WTC11 (cell line): ENCODE data around the gene OXT. TPM values are rescaled to one million over a fixed set of nuclear protein-coding genes. Genes with fewer than 3 reads are reported as not detected.

Experiments used
- ATAC-seq: fragments of 200-7000 bp; cut with Tn5 transposase; 2 replicates; pipeline ENCODE4 v1.10.0; 2021; ENCODE audit warnings: mild to moderate bottlenecking, moderate library complexity
- CTCF ChIA-PET: fragments of 300-600 bp; sonication (Branson Sonifier 250); formaldehyde crosslinking; loops from one replicate; lab custom pipeline; 2021; ENCODE audit warnings: antibody characterized with exemption; lab: Charles Lee
- POLR2A ChIA-PET: fragments of 350-600 bp; sonication (Branson Sonifier 250); formaldehyde crosslinking; loops from one replicate; lab custom pipeline; 2021; ENCODE audit warnings: antibody characterized with exemption; lab: Charles Lee
- DNase-seq: peaks from one replicate; pipeline ENCODE4 v3.0.0; 2021; ENCODE audit warnings: low spot score
- H3K27ac Mint-ChIP-seq: 2 replicates; pipeline ENCODE4 v1.8.0; 2021; ENCODE audit warnings: mixed read lengths
- H3K27me3 Mint-ChIP-seq: 2 replicates; pipeline ENCODE4 v1.8.0; 2021; ENCODE audit warnings: low read depth, mild to moderate bottlenecking, moderate library complexity, mixed read lengths
- H3K36me3 Mint-ChIP-seq: 2 replicates; pipeline ENCODE4 v1.8.0; 2021; ENCODE audit warnings: mixed read lengths
- H3K4me1 Mint-ChIP-seq: 2 replicates; pipeline ENCODE4 v1.8.0; 2022; ENCODE audit warnings: mixed read lengths
- H3K4me3 Mint-ChIP-seq: 2 replicates; pipeline ENCODE4 v1.8.0; 2021; ENCODE audit warnings: mild to moderate bottlenecking, moderate library complexity, mixed read lengths
- H3K9me3 Mint-ChIP-seq: 2 replicates; pipeline ENCODE4 v1.8.0; 2021; ENCODE audit warnings: mixed read lengths
- ATF3 ChIP-seq: sonication (generic); formaldehyde crosslinking; conservative IDR thresholded peaks from 2 replicates; pipeline ENCODE4 v1.8.1; 2022; ENCODE audit warnings: mild to moderate bottlenecking, missing genetic modification reagents
- HMGXB4 ChIP-seq: sonication (generic); formaldehyde crosslinking; IDR thresholded peaks from 2 replicates; pipeline ENCODE4 v1.8.1; 2023; ENCODE audit warnings: mild to moderate bottlenecking, moderate library complexity, missing genetic modification reagents
- NR1H2 ChIP-seq: sonication (generic); formaldehyde crosslinking; IDR thresholded peaks from 2 replicates; pipeline ENCODE4 v1.9.0; 2021; ENCODE audit warnings: mild to moderate bottlenecking, moderate library complexity, missing genetic modification reagents
- OVOL2 ChIP-seq: fragments of 250-450 bp; sonication (Bioruptor Pico); IDR thresholded peaks from 2 replicates; pipeline ENCODE4 v1.9.0; 2021; ENCODE audit warnings: mild to moderate bottlenecking, borderline replicate concordance
- ZNF138 ChIP-seq: sonication (generic); formaldehyde crosslinking; conservative IDR thresholded peaks from 2 replicates; pipeline ENCODE4 v1.8.1; 2022; ENCODE audit warnings: mild to moderate bottlenecking, moderate library complexity, missing genetic modification reagents
- ZSCAN18 ChIP-seq: fragments of 250-450 bp; sonication (Bioruptor Pico); IDR thresholded peaks from 2 replicates; pipeline ENCODE4 v2.1.2; 2022; ENCODE audit warnings: mild to moderate bottlenecking, moderate library complexity
- total RNA-seq: library from RNA; stranded (reverse); gene quantifications from 3 replicates; pipeline ENCODE4 v1.2.3, GENCODE V29; 2021
- TF ChIP-seq, protein P1 (sequence below): sonication (generic); formaldehyde crosslinking; IDR thresholded peaks from 2 replicates; pipeline ENCODE4 v1.8.0; 2023; ENCODE audit warnings: mild to moderate bottlenecking, missing genetic modification reagents
- TF ChIP-seq, protein P2 (sequence below): sonication (generic); formaldehyde crosslinking; IDR thresholded peaks from 2 replicates; pipeline ENCODE4 v1.8.0; 2022; ENCODE audit warnings: missing genetic modification reagents

Gene OXT
- total RNA-seq, 1 experiment from 2014 or later = not detected

- Mint-ChIP-seq H3K4me1 (peaks cover 2% of the 10 kb centered on the region), H3K9me3 (peaks cover 3% of the 10 kb centered on the region), H3K27me3 (peaks cover 32% of the 10 kb centered on the region), H3K4me3 (no peak overlapping the region), H3K27ac (no peak overlapping the region), H3K36me3 (no peaks in the 10 kb centered on the region)
- TF ChIP-seq HMGXB4 (CRISPR knock-in tag) = no peak
- TF ChIP-seq OVOL2 (CRISPR knock-in tag) = no peak
- TF ChIP-seq NR1H2 (CRISPR knock-in tag) = no peak
- ATAC-seq = no peak
- CTCF ChIA-PET = interaction anchor here (0.6 to 0.9 kb wide), 3 partner anchors 7 to 41 kb away, joined by 3 to 4 read pairs (median 4); no protein-coding TSS in a partner anchor
- POLR2A ChIA-PET = no interaction called here
- DNase-seq = no peak
Measured at GRCh38 chr20:3093861-3094361, 22.5 kb downstream of the OXT start.

DNA sequence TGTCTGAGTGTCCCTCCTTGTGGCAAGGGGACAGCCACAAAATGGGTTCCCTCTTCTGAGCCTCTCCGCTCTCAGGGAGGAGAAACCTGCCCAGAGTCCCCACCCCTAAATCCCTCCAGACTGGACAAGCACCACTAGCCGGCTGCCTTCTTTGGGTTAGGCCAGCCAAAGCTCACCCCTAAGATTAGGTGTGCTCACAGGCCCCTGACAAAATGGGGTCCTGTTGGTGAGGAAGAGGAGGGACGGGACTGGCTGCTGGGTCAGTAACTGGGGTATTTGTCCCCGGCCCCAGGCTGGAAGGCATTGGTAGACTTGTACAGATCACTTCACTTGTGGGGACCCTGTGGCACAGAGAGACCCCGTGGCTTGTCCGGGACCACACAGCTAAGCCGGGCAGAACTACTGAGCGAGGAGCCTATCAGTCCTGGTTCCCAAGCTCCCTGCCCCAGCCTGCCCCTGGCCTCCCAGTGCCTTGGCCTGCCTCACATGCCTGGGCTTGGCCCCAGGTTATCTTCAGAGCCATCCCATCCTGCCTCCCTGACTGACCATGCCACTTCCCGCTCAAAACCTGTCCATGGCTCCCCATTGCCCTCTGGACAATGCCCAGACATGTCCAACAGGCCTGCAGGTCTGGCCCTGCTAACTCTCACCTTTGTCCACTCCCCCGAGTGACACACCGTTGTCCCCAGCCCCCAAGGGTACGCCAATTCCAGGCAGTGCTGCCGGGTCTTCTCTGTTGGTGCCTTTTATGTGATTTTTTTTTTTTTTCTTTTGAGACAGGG is 23.6 kb downstream of the OXT start:
- H3K4me3 Mint-ChIP-seq = no peak overlapping the region

GRCh38 chr20:3100480-3100879 is 29.1 kb downstream of the OXT start:
- H3K4me3 Mint-ChIP-seq = no peak overlapping the region
- no peak for TF ChIP-seq ATF3 (CRISPR knock-in tag)
- no peak for TF ChIP-seq ZSCAN18 (CRISPR knock-in tag)
- TF ChIP-seq, protein P1, sequence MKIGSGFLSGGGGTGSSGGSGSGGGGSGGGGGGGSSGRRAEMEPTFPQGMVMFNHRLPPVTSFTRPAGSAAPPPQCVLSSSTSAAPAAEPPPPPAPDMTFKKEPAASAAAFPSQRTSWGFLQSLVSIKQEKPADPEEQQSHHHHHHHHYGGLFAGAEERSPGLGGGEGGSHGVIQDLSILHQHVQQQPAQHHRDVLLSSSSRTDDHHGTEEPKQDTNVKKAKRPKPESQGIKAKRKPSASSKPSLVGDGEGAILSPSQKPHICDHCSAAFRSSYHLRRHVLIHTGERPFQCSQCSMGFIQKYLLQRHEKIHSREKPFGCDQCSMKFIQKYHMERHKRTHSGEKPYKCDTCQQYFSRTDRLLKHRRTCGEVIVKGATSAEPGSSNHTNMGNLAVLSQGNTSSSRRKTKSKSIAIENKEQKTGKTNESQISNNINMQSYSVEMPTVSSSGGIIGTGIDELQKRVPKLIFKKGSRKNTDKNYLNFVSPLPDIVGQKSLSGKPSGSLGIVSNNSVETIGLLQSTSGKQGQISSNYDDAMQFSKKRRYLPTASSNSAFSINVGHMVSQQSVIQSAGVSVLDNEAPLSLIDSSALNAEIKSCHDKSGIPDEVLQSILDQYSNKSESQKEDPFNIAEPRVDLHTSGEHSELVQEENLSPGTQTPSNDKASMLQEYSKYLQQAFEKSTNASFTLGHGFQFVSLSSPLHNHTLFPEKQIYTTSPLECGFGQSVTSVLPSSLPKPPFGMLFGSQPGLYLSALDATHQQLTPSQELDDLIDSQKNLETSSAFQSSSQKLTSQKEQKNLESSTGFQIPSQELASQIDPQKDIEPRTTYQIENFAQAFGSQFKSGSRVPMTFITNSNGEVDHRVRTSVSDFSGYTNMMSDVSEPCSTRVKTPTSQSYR (CRISPR knock-in tag) = no peak
- TF ChIP-seq NR1H2 (CRISPR knock-in tag) = no peak
- no peak for TF ChIP-seq ZNF138
- TF ChIP-seq, all 79 proteins: peak for 0
- H3K36me3 Mint-ChIP-seq = no peaks in the 10 kb centered on the region
- no peak for ATAC-seq
- ChIA-PET POLR2A (no interaction called here), CTCF (interaction anchor here (1.3 kb wide), 1 partner anchor 47 kb away, joined by 3 read pairs; no protein-coding TSS in a partner anchor)
- peaks cover 5% of the 10 kb centered on the region; the same call in 1 of the 2 replicates for H3K4me1 Mint-ChIP-seq
- DNase-seq = no peak
- H3K9me3 Mint-ChIP-seq = no peaks in the 10 kb centered on the region
- H3K27me3 Mint-ChIP-seq = no peaks in the 10 kb centered on the region
- no peak overlapping the region for H3K27ac Mint-ChIP-seq

More for the DNA sequence above, 23.6 kb downstream of the OXT start:
- Mint-ChIP-seq H3K9me3 (no peaks in the 10 kb centered on the region), H3K4me1 (peaks cover 2% of the 10 kb centered on the region), H3K27ac (peak overlapping the region; percentile 41; the same call in 1 of the 2 replicates), H3K27me3 (peaks cover 32% of the 10 kb centered on the region), H3K36me3 (no peaks in the 10 kb centered on the region)
- DNase-seq = no peak
- no peak for ATAC-seq
- ChIA-PET POLR2A (interaction anchor here (0.7 kb wide), 1 partner anchor 8 kb away, joined by 3 read pairs; no protein-coding TSS in a partner anchor), CTCF (interaction anchor here (0.8 to 1.0 kb wide), 2 partner anchors 9 to 181 kb away, joined by 3 read pairs; no protein-coding TSS in a partner anchor)
- TF ChIP-seq, protein P2, sequence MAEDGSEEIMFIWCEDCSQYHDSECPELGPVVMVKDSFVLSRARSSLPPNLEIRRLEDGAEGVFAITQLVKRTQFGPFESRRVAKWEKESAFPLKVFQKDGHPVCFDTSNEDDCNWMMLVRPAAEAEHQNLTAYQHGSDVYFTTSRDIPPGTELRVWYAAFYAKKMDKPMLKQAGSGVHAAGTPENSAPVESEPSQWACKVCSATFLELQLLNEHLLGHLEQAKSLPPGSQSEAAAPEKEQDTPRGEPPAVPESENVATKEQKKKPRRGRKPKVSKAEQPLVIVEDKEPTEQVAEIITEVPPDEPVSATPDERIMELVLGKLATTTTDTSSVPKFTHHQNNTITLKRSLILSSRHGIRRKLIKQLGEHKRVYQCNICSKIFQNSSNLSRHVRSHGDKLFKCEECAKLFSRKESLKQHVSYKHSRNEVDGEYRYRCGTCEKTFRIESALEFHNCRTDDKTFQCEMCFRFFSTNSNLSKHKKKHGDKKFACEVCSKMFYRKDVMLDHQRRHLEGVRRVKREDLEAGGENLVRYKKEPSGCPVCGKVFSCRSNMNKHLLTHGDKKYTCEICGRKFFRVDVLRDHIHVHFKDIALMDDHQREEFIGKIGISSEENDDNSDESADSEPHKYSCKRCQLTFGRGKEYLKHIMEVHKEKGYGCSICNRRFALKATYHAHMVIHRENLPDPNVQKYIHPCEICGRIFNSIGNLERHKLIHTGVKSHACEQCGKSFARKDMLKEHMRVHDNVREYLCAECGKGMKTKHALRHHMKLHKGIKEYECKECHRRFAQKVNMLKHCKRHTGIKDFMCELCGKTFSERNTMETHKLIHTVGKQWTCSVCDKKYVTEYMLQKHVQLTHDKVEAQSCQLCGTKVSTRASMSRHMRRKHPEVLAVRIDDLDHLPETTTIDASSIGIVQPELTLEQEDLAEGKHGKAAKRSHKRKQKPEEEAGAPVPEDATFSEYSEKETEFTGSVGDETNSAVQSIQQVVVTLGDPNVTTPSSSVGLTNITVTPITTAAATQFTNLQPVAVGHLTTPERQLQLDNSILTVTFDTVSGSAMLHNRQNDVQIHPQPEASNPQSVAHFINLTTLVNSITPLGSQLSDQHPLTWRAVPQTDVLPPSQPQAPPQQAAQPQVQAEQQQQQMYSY (CRISPR knock-in tag) = no peak
- no peak for TF ChIP-seq ZNF138
- TF ChIP-seq, all 79 proteins: peak for 0
